HCT116 (cell line): ENCODE data around the gene GRM1.

Experiments
- CBX3 ChIP-seq: IDR thresholded peaks from 2 replicates; pipeline ENCODE4 v1.6.1; 2012; ENCODE audit warnings: low read depth
- CEBPB ChIP-seq: IDR thresholded peaks from 2 replicates; pipeline ENCODE4 v1.6.1; 2012; ENCODE audit warnings: low read depth
- CTCF ChIP-seq, 3 experiments: fragments of 200-600 bp in 1 of 3; sonication (generic) in 1 of 3; IDR thresholded peaks in 2 of 3; conservative IDR thresholded peaks in 1 of 3; 2 replicates each; pipeline ENCODE4 v1.5.1; 2012 to 2017; ENCODE audit warnings: low read depth in 2 of 3, low read length in 2 of 3, antibody characterized with exemption in 1 of 3, borderline replicate concordance in 1 of 3, control low read depth in 1 of 3, mild to moderate bottlenecking in 1 of 3, mixed read lengths in 1 of 3, mixed run types in 1 of 3, moderate library complexity in 1 of 3; ENCODE audit not compliant: insufficient read depth in 1 of 3
- EGR1 ChIP-seq: IDR thresholded peaks from 2 replicates; pipeline ENCODE4 v1.6.1; 2012; ENCODE audit warnings: low read depth
- EZH2 ChIP-seq: fragments of 200-600 bp; sonication (generic); IDR thresholded peaks from 2 replicates; pipeline ENCODE4 v1.6.1; 2017; ENCODE audit warnings: antibody characterized with exemption, mixed run types
- EZH2phosphoT487 ChIP-seq: fragments of 200-600 bp; IDR thresholded peaks from 2 replicates; pipeline ENCODE4 v1.6.1; 2018; ENCODE audit warnings: antibody characterized with exemption, borderline replicate concordance
- FOSL1 ChIP-seq: IDR thresholded peaks from 2 replicates; pipeline ENCODE4 v1.6.1; 2012; ENCODE audit warnings: low read depth
- POLR2A ChIP-seq: IDR thresholded peaks from 2 replicates; pipeline ENCODE4 v1.7.0; 2011; ENCODE audit warnings: borderline replicate concordance; ENCODE audit not compliant: insufficient read depth, insufficient read length; ENCODE audit errors: extremely low read depth
- POLR2AphosphoS5 ChIP-seq: IDR thresholded peaks from 2 replicates; pipeline ENCODE4 v1.6.1; 2011; ENCODE audit warnings: mild to moderate bottlenecking, low read depth, low read length, moderate library complexity
- REST ChIP-seq: IDR thresholded peaks from 2 replicates; pipeline ENCODE4 v1.6.1; 2012; ENCODE audit warnings: low read depth
- SRF ChIP-seq: IDR thresholded peaks from 2 replicates; pipeline ENCODE4 v1.6.1; 2012; ENCODE audit warnings: low read depth
- ZBTB33 ChIP-seq: IDR thresholded peaks from 2 replicates; pipeline ENCODE4 v1.6.1; 2011; ENCODE audit warnings: mild to moderate bottlenecking, low read length, moderate library complexity; ENCODE audit not compliant: insufficient replicate concordance; ENCODE audit errors: extremely low read depth
- ZFX ChIP-seq: fragments of 450-650 bp; IDR thresholded peaks from 2 replicates; pipeline ENCODE4 v1.6.1; 2017
- TF ChIP-seq, protein P1 (sequence below): IDR thresholded peaks from 2 replicates; pipeline ENCODE4 v1.6.1; 2012

DNA sequence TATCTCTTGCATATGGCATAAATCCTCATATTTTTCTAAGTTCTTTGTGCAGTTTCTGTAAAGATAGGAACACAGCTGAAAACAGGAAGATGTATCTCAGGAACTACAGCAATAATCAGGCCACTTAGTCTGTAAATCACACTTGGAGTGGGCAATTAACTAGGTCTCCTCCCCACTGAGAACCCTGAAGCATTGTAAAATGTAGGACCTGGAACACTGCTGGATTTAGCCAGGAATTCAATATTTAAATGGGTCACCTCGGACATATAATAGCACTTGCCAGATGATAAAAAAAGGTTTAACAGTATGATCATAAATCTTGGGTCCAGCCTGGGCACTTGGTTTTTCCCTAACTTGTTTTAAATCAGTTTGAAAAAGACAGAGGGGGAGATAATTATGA is 155.0 kb downstream of the GRM1 start:
- no peak for TF ChIP-seq CTCF (IDR thresholded peaks at IDR 0.05 in 2 of 3, conservative IDR thresholded peaks at IDR 0.05 in 1 of 3; ENCODE audit: borderline replicate concordance in 1 of 3, insufficient read depth in 1 of 3, low read depth in 2 of 3, low read length in 2 of 3)
- no peak for TF ChIP-seq POLR2A
- no peak for TF ChIP-seq POLR2AphosphoS5
- no peak for TF ChIP-seq CEBPB
- no peak for TF ChIP-seq EGR1
- no peak for TF ChIP-seq EZH2
- TF ChIP-seq FOSL1: no peak
- no peak for TF ChIP-seq EZH2phosphoT487
- TF ChIP-seq, protein P1, sequence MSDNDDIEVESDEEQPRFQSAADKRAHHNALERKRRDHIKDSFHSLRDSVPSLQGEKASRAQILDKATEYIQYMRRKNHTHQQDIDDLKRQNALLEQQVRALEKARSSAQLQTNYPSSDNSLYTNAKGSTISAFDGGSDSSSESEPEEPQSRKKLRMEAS: no peak
- no peak for TF ChIP-seq CBX3
- no peak for TF ChIP-seq REST
- TF ChIP-seq SRF: no peak
- no peak for TF ChIP-seq ZBTB33
- TF ChIP-seq ZFX: no peak
